ENCODE measurements around the gene PLD1. TPM values are rescaled to one million over a fixed set of nuclear protein-coding genes. Genes with fewer than 3 reads are reported as not detected.

The PLD1 gene, protein sequence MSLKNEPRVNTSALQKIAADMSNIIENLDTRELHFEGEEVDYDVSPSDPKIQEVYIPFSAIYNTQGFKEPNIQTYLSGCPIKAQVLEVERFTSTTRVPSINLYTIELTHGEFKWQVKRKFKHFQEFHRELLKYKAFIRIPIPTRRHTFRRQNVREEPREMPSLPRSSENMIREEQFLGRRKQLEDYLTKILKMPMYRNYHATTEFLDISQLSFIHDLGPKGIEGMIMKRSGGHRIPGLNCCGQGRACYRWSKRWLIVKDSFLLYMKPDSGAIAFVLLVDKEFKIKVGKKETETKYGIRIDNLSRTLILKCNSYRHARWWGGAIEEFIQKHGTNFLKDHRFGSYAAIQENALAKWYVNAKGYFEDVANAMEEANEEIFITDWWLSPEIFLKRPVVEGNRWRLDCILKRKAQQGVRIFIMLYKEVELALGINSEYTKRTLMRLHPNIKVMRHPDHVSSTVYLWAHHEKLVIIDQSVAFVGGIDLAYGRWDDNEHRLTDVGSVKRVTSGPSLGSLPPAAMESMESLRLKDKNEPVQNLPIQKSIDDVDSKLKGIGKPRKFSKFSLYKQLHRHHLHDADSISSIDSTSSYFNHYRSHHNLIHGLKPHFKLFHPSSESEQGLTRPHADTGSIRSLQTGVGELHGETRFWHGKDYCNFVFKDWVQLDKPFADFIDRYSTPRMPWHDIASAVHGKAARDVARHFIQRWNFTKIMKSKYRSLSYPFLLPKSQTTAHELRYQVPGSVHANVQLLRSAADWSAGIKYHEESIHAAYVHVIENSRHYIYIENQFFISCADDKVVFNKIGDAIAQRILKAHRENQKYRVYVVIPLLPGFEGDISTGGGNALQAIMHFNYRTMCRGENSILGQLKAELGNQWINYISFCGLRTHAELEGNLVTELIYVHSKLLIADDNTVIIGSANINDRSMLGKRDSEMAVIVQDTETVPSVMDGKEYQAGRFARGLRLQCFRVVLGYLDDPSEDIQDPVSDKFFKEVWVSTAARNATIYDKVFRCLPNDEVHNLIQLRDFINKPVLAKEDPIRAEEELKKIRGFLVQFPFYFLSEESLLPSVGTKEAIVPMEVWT
- 16.9 and 36.3 TPM in 2 replicates for total RNA-seq

DNA sequence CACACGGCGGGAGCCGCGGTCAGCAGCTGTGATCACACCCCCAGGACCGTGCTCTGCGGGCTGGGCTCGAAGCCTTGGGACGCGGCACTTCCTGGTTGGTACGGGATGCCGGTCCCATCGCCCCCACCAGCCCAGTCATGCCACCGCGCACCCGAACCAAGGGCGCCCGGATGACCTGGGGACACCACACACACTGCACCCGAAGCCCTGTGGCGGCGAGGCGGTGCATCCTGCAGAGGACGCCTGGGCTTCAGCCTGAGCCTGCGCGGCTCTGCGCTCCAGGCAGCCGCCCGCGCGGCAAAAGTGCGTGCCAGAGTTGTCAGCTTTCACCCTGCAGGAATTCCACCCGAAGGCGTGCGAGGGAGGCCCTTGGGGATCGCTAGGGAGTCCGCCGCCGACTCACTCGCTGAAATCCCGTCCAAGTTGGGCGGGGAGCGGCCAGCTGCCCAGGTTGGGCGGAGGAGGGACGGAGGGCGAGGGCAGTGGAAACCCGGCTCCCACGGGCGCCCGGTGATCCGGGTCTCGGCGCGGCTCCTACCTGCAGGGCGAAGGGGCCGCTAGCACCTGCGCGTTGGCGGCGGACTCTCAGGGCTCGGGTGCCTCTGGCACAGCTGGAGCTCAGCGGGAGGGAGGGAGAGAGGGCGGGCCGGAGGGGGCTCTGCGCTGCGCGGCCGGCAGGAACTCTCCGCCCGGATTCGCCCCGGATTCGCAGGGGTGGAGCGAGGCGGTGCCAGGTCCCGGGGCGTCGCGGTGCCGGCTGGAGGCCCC lies at the start of gene PLD1:
Gene PLD1, minus strand, starts transcription at position 623 of the 768 bp plus-strand sequence. CDS start 72,432 bp downstream, outside the sequence.

DNA sequence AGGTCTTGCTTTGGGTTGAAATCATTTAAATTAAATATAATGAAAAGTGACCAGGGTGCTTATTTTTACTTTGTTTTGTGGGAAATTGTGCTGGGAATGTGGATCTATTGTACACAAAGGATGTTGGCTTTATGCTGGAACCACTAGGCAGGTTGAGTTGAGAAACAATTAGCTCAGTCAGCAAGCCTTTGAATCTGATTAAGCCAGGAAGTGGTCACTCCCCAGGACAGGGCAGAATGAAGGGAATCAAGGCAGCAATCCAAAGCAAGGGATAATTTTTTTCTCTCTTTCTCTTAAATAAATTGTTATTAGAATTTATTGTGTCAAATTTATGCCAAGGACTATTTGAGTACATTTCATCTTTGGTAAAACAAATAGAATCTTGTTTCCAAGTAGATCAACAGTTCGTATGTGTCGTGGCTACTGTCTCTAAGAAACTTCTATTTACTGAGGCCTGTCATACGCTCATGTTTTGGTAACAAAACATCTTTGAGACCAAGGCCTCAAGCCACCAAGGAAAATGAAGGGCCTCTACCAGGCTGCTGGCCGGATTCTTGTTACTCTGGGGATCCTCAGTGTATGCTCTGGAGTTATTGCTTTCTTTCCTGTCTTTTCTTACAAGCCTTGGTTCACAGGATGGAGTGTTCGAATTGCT lies 32.7 kb upstream of the PLD1 start, which contains the start of gene TMEM212:
Gene TMEM212, plus strand, starts transcription at position 486 of the 655 bp plus-strand sequence. Its CDS starts 35 bp downstream, at position 521.

Other genes with a start within 250 kb of the PLD1 start
- not detected in 2 replicates for gene TMEM212, start 32.9 kb upstream of the PLD1 start, total RNA-seq
- 252 and 258 TPM in 2 replicates for gene FNDC3B, start 229.1 kb upstream of the PLD1 start, total RNA-seq